ENCODE results near the gene PTTG1IP2.

GRCh38 chr7:90432752-90433151 lies 36.7 kb upstream of the PTTG1IP2 start:
- TF ChIP-seq CTCF (IDR thresholded peaks at IDR 0.05; ENCODE audit: insufficient read depth, low read depth, low read length) (no peak), EZH2 (IDR thresholded peaks at IDR 0.05; ENCODE audit: insufficient read depth, low read length) (no peak)

Data from astrocyte (in vitro differentiated cells and primary cell).